ENCODE measurements around the gene GRAP. TPM values are rescaled to one million over a fixed set of nuclear protein-coding genes. Genes with fewer than 3 reads are reported as not detected.
"Not testable (repeated sequence)": the region's sequence is repeated elsewhere in the genome, so short reads cannot be mapped to it uniquely, and the experiment has no call there.

GRAP gene
- polyA plus RNA-seq (ENCODE audit: insufficient read length in 4 of 4), result 1 to 10 TPM; 5.2 to 7.2 (median 6.3) TPM

- not testable (repeated sequence) for DNase-seq (ENCODE audit: low read depth in 4 of 4, low spot score in 2 of 4)
Measured at GRCh38 chr17:19046782-19047375, at the start of gene GRAP. TSS of gene GRAP (minus strand) at chr17:19046957. CDS start at chr17:19046926, 31 bp downstream.

- DNase-seq (ENCODE audit: low read depth in 4 of 4, low spot score in 2 of 4), result not testable (repeated sequence)
Measured at GRCh38 chr17:19093684-19094438, 47.1 kb upstream of the GRAP start.

GRCh38 chr17:19092737-19093683 lies 46.3 kb upstream of the GRAP start:
- not testable (repeated sequence) for DNase-seq (ENCODE audit: low read depth in 4 of 4, low spot score in 2 of 4)

- DNase-seq (ENCODE audit: low read depth in 4 of 4, low spot score in 2 of 4), result not testable (repeated sequence)
Measured at GRCh38 chr17:19090058-19090772, 43.5 kb upstream of the GRAP start.

DNA sequence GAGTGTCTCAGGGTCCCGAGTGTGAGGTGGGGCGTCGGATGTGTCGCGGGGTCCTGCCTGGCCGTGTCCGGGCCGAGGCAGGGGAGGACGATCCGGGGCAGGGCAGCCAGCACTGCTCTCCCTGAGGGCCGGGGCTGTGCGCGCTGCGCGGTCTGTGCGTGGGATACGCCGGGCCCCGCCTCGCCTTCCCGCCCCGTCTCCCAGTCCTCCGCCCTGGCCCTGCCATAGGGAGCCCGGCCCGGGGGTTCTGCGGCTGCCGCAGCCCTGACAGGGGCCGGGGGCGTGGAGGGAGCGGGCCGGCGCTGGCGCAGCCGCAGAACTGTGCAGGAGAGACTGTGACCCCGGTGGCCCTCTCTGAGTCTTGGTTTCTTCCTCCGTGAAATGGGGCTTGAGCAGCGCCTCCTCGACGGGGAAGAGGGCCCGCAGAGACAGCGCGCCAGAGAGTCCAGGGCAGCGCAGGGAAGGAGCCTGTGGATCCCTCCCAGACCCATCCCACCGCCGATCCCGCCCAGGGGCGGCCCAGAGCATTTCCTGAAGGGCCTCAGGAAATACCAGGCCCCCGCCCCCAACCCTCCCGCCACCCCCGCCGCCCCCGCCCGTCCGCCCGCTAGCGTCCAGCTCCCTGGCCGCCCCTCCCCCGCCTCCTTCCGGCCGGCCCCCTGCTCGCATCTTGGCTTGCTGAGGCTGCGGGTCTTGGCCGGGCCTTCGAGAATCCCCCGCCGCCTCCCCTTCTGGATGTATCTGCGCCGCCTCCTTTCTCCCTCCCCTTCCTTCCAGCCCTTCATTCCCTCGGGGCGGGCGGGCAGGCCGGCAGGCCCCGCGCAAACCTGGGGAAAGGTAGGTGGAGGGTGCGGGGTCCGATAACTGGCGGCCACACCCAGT lies 42.3 kb upstream of the GRAP start:
- not testable (repeated sequence) for DNase-seq (ENCODE audit: low read depth in 4 of 4, low spot score in 2 of 4)

- DNase-seq (ENCODE audit: low read depth in 4 of 4, low spot score in 2 of 4), result not testable (repeated sequence)
Measured at GRCh38 chr17:19077386-19077785, 30.6 kb upstream of the GRAP start.

DNA sequence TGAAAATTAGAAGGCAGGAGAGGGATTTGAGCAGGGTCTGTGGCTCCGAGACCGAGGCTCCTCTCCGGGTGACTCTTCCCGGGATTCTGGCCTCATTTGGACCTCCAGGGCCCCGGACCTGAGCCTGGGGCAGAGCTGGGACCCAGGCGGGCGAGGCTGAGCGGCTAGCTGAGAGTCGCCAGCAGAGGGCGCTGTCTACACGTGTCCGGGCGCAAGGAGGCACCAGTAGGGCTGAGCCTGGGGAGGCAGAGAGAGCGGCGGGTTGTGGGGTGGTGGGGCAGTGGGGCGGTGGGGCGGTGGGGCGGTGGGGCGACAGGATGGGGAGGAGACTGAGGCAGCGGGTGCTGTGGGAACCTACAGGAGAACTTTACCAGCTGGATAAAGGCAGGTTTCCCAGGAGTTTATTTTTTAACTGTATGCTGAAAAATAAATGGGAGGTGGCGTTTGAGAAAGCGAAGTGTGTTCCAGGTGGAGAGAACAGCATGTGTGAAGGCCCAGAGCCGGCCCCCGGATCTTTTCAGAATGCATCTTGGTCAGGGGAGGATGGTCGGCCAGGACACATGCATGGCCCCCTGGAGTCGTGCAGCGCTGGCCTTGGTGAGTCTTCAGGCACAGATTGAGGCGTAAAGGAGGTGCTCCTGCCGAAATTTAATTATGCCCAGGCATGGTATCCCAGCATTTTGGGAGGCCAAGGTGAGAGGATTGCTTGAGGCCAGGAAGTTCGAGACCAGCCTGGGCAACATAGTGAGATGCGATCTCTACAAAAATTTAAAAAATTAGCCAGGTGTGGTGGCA lies 29.8 kb upstream of the GRAP start:
- DNase-seq (ENCODE audit: low read depth in 4 of 4, low spot score in 2 of 4), result not testable (repeated sequence)

GRCh38 chr17:19070318-19071168 lies 23.8 kb upstream of the GRAP start:
- not testable (repeated sequence) for DNase-seq (ENCODE audit: low read depth in 4 of 4, low spot score in 2 of 4)

DNA sequence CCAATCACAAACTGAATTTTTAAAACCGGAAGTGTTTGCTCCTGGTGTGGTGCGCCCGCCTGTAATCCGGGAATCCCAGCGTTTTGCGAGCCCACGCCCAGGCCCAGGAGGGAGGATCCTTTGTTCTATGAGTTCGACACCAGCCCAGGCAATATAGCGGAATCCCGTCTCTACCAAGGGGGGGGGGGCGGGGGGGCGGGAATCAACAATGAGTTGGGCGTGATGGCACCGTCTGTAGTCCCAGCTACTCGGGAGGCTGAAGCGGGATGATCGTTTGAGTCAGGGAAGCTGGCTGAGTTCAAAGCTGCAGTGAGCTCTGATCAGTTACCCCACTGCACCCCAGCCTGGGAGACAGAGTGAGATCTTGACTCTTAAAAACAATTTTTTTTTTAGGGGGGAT lies 17.6 kb upstream of the GRAP start:
- DNase-seq (ENCODE audit: low read depth in 4 of 4, low spot score in 2 of 4), result not testable (repeated sequence)

DNA sequence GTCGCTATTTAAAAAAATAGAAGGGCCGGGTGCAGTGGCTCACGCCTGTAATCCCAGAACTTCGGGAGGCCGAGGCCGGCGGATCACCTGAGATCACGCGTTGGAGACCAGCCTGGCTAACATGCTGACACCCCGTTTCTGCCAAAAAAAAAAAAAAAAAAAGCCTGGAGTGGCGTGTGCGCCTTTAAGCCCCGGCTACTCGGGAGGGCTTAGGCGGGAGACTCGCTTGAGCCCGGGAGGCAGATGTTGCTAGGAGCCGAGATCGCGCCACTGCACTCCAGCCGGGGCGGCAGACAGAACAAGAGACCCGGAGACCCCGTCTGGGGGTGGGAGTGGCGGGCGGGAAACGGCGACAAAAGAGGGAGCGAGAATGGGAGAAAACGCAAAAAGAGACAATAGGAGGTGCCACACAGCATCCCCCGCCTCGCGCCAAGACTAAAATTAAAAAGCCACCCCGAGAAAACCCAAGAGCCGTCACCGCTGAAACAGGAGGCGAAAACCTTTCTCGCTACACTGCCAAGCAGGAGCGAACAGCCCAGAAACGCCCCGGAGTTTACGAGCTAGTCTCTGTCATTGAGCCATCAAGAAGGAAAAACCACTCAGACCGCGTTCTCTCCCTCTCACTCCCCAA lies 16.7 kb upstream of the GRAP start:
- DNase-seq (ENCODE audit: low read depth in 4 of 4, low spot score in 2 of 4), result not testable (repeated sequence)

DNA sequence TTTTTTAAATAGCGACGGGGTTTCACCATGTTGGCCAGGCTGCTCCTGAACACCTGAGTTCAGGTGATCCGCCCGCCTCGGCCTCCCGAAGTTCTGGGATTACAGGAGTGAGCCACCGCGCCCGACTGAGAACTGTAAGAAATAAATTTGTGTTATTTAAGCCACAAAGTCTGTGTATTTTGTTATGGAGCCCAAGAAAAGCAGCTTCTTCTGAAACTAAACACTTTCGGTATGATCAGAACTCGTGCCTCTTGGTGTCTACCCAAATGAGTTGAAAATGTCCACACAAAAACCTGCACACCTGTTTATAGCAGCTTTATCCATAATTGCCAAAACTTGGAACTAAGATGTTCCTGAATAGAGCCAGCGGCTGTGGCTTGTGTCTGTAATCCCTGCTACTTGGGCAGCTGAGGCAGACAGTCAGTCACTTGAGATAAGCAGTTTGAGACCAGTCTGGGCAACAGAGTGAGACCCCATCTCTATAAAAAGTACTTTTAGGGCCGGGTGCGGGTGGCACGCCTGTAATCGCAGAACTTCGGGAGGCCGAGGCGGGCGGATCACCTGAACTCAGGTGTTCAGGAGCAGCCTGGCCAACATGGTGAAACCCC lies 16.1 kb upstream of the GRAP start:
- not testable (repeated sequence) for DNase-seq (ENCODE audit: low read depth in 4 of 4, low spot score in 2 of 4)

GRCh38 chr17:19062009-19062717 lies 15.4 kb upstream of the GRAP start:
- not testable (repeated sequence) for DNase-seq (ENCODE audit: low read depth in 4 of 4, low spot score in 2 of 4)

- DNase-seq (ENCODE audit: low read depth in 4 of 4, low spot score in 2 of 4), result not testable (repeated sequence)
Measured at GRCh38 chr17:19055447-19055846, 8.7 kb upstream of the GRAP start.

GRCh38 chr17:19048826-19049225 lies 2.1 kb upstream of the GRAP start:
- DNase-seq (ENCODE audit: low read depth in 4 of 4, low spot score in 2 of 4), result not testable (repeated sequence)

DNA sequence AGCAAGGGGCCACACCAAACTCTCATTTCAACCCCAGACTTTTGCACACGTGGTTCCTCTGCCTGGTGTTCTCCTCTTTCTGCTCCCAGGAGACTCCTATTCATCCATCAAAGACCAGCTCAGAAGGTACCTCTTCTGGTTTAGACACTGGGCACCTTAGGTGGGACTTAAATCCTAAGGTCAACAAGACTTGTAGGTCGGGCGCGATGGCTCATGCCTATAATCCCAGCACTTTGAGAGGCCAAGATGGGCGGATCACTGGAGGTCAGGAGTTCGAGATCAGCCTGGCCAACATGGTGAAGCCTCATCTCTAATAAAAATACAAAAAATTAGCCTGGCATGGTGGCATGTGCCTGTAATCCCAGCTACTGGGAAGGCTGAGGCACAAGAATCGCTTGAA lies 753 bp upstream of the GRAP start:
- DNase-seq (ENCODE audit: low read depth in 4 of 4, low spot score in 2 of 4), result not testable (repeated sequence)

DNA sequence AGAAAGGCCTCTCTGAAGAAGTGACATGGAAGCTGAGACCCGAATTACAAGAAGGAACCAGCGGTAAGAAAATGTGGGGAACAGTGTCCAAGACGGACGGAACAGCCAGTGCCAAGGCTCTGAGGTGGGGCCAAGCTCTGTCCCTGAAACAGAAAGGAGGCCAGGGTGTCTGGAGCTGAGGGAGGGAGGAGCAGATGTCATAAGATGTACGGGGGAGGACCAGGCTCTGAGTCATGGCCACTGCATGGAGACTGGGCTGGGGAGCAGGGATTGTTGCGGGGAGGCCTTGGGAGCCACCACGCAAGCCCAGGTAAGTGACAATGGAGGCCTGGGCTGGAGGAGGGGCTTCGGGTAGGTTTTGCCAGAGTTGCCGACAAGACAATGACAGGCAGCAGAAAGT lies 2.1 kb downstream of the GRAP start:
- DNase-seq (ENCODE audit: low read depth in 4 of 4, low spot score in 2 of 4), result not testable (repeated sequence)

Data from left renal cortex interstitium (tissue), 4 donors.